ENCODE data around the gene SLC6A11.

SLC6A11 gene

DNA sequence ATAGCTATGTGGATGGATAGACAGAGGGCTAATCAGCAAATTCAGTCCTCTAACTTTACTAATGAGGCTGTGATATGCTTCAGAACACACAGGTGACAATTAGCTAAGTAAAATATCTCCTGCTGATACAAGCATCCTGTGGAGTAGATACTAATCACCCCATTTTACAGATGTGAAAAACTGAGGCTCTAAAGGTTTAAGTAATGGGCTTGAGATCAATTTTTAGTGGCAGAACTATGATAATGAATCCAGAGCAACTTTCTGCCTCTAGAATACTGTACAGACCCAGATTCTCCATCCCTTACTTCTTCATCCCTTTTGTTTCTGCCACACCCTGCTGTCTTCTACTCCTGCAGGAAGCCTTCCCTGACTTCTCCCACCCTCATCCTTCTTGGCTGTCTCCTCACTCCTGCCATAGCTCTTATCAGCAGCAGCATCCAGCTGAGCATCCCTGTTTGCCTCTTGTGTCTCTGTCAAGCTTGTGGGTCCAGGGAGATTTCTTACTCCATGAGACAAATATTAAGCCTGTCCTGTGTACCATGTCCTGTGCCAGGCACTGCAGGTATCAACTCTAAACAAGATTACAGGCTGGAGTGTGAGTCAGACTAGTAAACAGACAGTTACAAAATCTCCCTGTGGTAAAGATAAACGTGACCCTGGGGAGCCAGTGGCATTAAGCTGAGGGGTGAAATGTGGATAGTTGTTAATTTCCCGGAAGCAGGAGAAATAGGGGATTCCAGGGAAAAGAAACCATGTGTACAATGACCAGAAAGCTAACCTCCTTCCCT lies 39.2 kb downstream of the SLC6A11 start:
- no peaks in the 10 kb centered on the region for H3K27me3 ChIP-seq (ENCODE audit: insufficient read depth, low read length, poor library complexity)
- no peak overlapping the region for H3K9ac ChIP-seq (ENCODE audit: low read length)
- no peak overlapping the region for H3K4me2 ChIP-seq (ENCODE audit: low read length)
- no peak overlapping the region for H3K56ac ChIP-seq (ENCODE audit: low read length)
- H3K79me1 ChIP-seq (ENCODE audit: low read length): no peaks in the 10 kb centered on the region
- no peak overlapping the region for H4K5ac ChIP-seq (ENCODE audit: low read length)
- H3K18ac ChIP-seq (ENCODE audit: low read length): no peak overlapping the region
- no peak overlapping the region for H4K8ac ChIP-seq (ENCODE audit: low read depth, low read length)
- no peak overlapping the region for H2BK15ac ChIP-seq (replicated peaks; ENCODE audit: low read depth)
- no peak overlapping the region for H2AK5ac ChIP-seq (ENCODE audit: low read length)
- no peak overlapping the region for H3K27ac ChIP-seq (ENCODE audit: low read depth, low read length)
- no peak for DNase-seq
- H3K4me1 ChIP-seq (ENCODE audit: control insufficient read depth, low read depth, low read length): no peaks in the 10 kb centered on the region
- WGBS (ENCODE audit: extremely low coverage, insufficient coverage, low lambda C conversion rate): no CpG with 5 or more reads among the region's 2 CpGs
- no peak overlapping the region for H2BK5ac ChIP-seq (ENCODE audit: low read length)
- no peak overlapping the region for H3K23ac ChIP-seq (ENCODE audit: low read length)
- H3K36me3 ChIP-seq (ENCODE audit: control insufficient read depth, insufficient read depth, low read length): no peaks in the 10 kb centered on the region
- H3K4me3 ChIP-seq (ENCODE audit: low read length): no peak overlapping the region
- no peak overlapping the region for H3K4ac ChIP-seq (ENCODE audit: low read depth, low read length)
- H3K79me2 ChIP-seq (ENCODE audit: control insufficient read depth, insufficient read depth, low read length): no peaks in the 10 kb centered on the region
- no peak overlapping the region for H2BK120ac ChIP-seq (ENCODE audit: low read depth, low read length)

DNA sequence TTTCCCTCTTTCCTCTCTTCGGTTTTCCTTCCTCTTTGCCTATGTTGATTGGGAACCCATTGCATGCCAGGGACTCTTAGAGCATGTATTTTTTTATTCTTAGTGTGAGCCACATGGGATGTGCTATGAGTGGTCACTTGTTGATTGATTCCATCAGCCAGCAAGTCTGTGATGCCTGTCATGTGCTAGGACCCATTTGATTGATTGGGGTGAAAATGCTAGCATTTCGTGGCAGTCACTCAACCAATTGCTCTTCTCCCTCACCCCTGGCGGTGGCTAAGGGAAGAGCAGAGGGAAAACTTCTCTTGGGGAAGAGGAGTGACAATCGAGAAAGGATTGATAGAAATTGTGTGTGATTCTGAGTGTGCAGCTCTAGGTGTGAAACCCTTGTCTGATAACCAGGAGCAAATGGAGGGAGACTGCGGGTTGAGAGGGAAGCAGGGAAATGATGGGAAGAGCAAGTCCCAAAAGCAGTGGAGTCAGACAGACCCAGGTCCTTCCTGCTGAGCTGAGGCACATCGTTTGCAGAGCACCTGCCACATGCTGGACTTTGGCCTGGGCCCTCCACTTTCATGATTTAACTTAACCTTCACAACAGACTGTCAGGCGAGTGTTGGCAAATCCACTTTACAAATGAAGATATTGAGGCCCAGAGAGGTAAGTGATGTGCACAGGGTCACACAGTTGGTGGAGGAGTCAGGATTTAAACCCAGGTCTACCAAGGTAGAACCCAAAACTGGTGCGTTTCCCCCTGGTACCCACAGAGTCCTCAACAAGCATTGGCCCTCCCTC lies 40.0 kb downstream of the SLC6A11 start:
- no peaks in the 10 kb centered on the region for H3K79me2 ChIP-seq (ENCODE audit: control insufficient read depth, insufficient read depth, low read length)

GRCh38 chr3:10857235-10857634 lies 41.2 kb downstream of the SLC6A11 start:
- H3K4me3 ChIP-seq (ENCODE audit: low read length): no peak overlapping the region

More for the DNA sequence above, 40.0 kb downstream of the SLC6A11 start:
- Histone ChIP-seq H2BK15ac (replicated peaks; ENCODE audit: low read depth) (no peak overlapping the region), H3K4ac (ENCODE audit: low read depth, low read length) (no peak overlapping the region), H3K4me1 (ENCODE audit: control insufficient read depth, low read depth, low read length) (no peaks in the 10 kb centered on the region), H3K27me3 (ENCODE audit: insufficient read depth, low read length, poor library complexity) (no peaks in the 10 kb centered on the region), H3K56ac (ENCODE audit: low read length) (no peak overlapping the region), H3K4me2 (ENCODE audit: low read length) (no peak overlapping the region), H4K5ac (ENCODE audit: low read length) (no peak overlapping the region), H2AK5ac (ENCODE audit: low read length) (no peak overlapping the region), H3K4me3 (ENCODE audit: low read length) (no peak overlapping the region), H3K18ac (ENCODE audit: low read length) (no peak overlapping the region), H3K23ac (ENCODE audit: low read length) (no peak overlapping the region), H2BK5ac (ENCODE audit: low read length) (no peak overlapping the region), H3K36me3 (ENCODE audit: control insufficient read depth, insufficient read depth, low read length) (no peaks in the 10 kb centered on the region), H3K79me1 (ENCODE audit: low read length) (no peaks in the 10 kb centered on the region), H4K8ac (ENCODE audit: low read depth, low read length) (no peak overlapping the region), H3K9ac (ENCODE audit: low read length) (no peak overlapping the region), H2BK120ac (ENCODE audit: low read depth, low read length) (no peak overlapping the region), H3K27ac (ENCODE audit: low read depth, low read length) (no peak overlapping the region)
- peak; percentile 27 for DNase-seq
- WGBS (ENCODE audit: extremely low coverage, insufficient coverage, low lambda C conversion rate): no CpG with 5 or more reads among the region's 8 CpGs

DNA sequence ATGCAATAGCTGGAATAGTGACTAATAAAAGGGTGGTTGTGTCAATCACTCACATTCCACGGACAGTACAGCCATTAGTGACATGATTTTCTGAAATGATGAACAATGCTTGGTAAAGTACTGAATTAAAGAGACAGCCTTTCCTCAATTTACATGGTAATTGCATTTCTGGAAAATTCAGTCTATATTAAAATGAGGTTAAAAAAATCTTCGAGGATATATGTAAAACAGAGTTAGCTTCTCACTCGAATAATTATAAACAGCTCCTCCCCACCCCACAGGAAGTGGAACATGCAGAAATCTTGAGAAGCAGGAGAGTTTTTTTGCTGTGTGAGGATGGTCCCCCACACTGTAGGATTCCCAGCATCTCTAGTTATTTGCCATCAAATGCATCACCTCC lies 42.1 kb downstream of the SLC6A11 start:
- Histone ChIP-seq H3K4me3 (ENCODE audit: low read length) (no peak overlapping the region), H2BK5ac (ENCODE audit: low read length) (no peak overlapping the region), H3K79me2 (ENCODE audit: control insufficient read depth, insufficient read depth, low read length) (no peaks in the 10 kb centered on the region), H3K79me1 (ENCODE audit: low read length) (no peaks in the 10 kb centered on the region), H3K4me1 (ENCODE audit: control insufficient read depth, low read depth, low read length) (no peaks in the 10 kb centered on the region), H2BK15ac (replicated peaks; ENCODE audit: low read depth) (no peak overlapping the region), H3K27me3 (ENCODE audit: insufficient read depth, low read length, poor library complexity) (no peaks in the 10 kb centered on the region), H3K4ac (ENCODE audit: low read depth, low read length) (no peak overlapping the region), H2BK120ac (ENCODE audit: low read depth, low read length) (no peak overlapping the region), H4K5ac (ENCODE audit: low read length) (no peak overlapping the region), H3K36me3 (ENCODE audit: control insufficient read depth, insufficient read depth, low read length) (no peaks in the 10 kb centered on the region), H3K18ac (ENCODE audit: low read length) (no peak overlapping the region), H3K56ac (ENCODE audit: low read length) (no peak overlapping the region), H4K8ac (ENCODE audit: low read depth, low read length) (no peak overlapping the region), H3K23ac (ENCODE audit: low read length) (no peak overlapping the region), H3K27ac (ENCODE audit: low read depth, low read length) (no peak overlapping the region), H3K9ac (ENCODE audit: low read length) (no peak overlapping the region), H2AK5ac (ENCODE audit: low read length) (no peak overlapping the region), H3K4me2 (ENCODE audit: low read length) (no peak overlapping the region)
- DNase-seq: no peak
- WGBS (ENCODE audit: extremely low coverage, insufficient coverage, low lambda C conversion rate): no CpG with 5 or more reads among the region's 3 CpGs

More at GRCh38 chr3:10857235-10857634, 41.2 kb downstream of the SLC6A11 start:
- no peak overlapping the region for H3K23ac ChIP-seq (ENCODE audit: low read length)
- H3K27me3 ChIP-seq (ENCODE audit: insufficient read depth, low read length, poor library complexity): no peaks in the 10 kb centered on the region
- DNase-seq: no peak
- H3K18ac ChIP-seq (ENCODE audit: low read length): no peak overlapping the region
- H2BK5ac ChIP-seq (ENCODE audit: low read length): no peak overlapping the region
- no peak overlapping the region for H2BK120ac ChIP-seq (ENCODE audit: low read depth, low read length)
- H3K4ac ChIP-seq (ENCODE audit: low read depth, low read length): no peak overlapping the region
- no peak overlapping the region for H4K8ac ChIP-seq (ENCODE audit: low read depth, low read length)
- no peak overlapping the region for H3K56ac ChIP-seq (ENCODE audit: low read length)
- H2AK5ac ChIP-seq (ENCODE audit: low read length): no peak overlapping the region
- H3K4me1 ChIP-seq (ENCODE audit: control insufficient read depth, low read depth, low read length): no peaks in the 10 kb centered on the region
- H3K79me1 ChIP-seq (ENCODE audit: low read length): no peaks in the 10 kb centered on the region
- no peak overlapping the region for H2BK15ac ChIP-seq (replicated peaks; ENCODE audit: low read depth)
- no peak overlapping the region for H3K9ac ChIP-seq (ENCODE audit: low read length)
- H3K27ac ChIP-seq (ENCODE audit: low read depth, low read length): no peak overlapping the region
- H3K4me2 ChIP-seq (ENCODE audit: low read length): no peak overlapping the region
- no peaks in the 10 kb centered on the region for H3K79me2 ChIP-seq (ENCODE audit: control insufficient read depth, insufficient read depth, low read length)
- no peak overlapping the region for H4K5ac ChIP-seq (ENCODE audit: low read length)
- no peaks in the 10 kb centered on the region for H3K36me3 ChIP-seq (ENCODE audit: control insufficient read depth, insufficient read depth, low read length)
- WGBS (ENCODE audit: extremely low coverage, insufficient coverage, low lambda C conversion rate): no CpG with 5 or more reads among the region's 2 CpGs

DNA sequence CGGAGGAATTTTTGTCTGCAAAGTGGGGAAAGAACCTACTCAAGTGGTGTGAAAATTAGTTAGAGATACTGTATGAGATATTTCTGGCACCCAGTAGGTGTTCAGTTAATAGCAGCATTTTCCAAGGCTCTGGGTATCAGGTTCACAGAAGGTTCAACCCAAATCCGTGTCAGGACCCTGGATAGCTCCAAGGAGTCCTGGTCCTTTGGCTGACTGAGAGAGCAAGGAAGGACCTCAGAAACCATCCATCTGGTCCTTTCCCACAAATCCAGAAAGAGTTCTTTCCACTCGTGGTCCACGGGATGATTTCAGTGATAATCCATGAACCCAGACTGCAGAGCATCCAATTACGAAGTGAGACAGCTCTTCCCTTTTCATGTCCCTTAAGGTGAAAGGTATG lies 51.4 kb downstream of the SLC6A11 start:
- H3K27ac ChIP-seq (ENCODE audit: low read depth, low read length): no peak overlapping the region
- no peak overlapping the region for H3K4ac ChIP-seq (ENCODE audit: low read depth, low read length)
- H2BK15ac ChIP-seq (replicated peaks; ENCODE audit: low read depth): no peak overlapping the region
- no peak overlapping the region for H3K4me3 ChIP-seq (ENCODE audit: low read length)
- no peaks in the 10 kb centered on the region for H3K36me3 ChIP-seq (ENCODE audit: control insufficient read depth, insufficient read depth, low read length)
- H3K79me1 ChIP-seq (ENCODE audit: low read length): no peaks in the 10 kb centered on the region
- no peak overlapping the region for H2AK5ac ChIP-seq (ENCODE audit: low read length)
- H3K4me2 ChIP-seq (ENCODE audit: low read length): no peak overlapping the region
- WGBS (ENCODE audit: extremely low coverage, insufficient coverage, low lambda C conversion rate): no CpG with 5 or more reads among the region's 5 CpGs
- no peaks in the 10 kb centered on the region for H3K79me2 ChIP-seq (ENCODE audit: control insufficient read depth, insufficient read depth, low read length)
- H4K5ac ChIP-seq (ENCODE audit: low read length): no peak overlapping the region
- peak; percentile 57 for DNase-seq
- no peak overlapping the region for H2BK5ac ChIP-seq (ENCODE audit: low read length)
- no peak overlapping the region for H3K23ac ChIP-seq (ENCODE audit: low read length)
- no peaks in the 10 kb centered on the region for H3K27me3 ChIP-seq (ENCODE audit: insufficient read depth, low read length, poor library complexity)
- no peak overlapping the region for H4K8ac ChIP-seq (ENCODE audit: low read depth, low read length)
- H3K56ac ChIP-seq (ENCODE audit: low read length): no peak overlapping the region
- H3K4me1 ChIP-seq (ENCODE audit: control insufficient read depth, low read depth, low read length): no peaks in the 10 kb centered on the region
- no peak overlapping the region for H3K9ac ChIP-seq (ENCODE audit: low read length)
- H2BK120ac ChIP-seq (ENCODE audit: low read depth, low read length): no peak overlapping the region
- no peak overlapping the region for H3K18ac ChIP-seq (ENCODE audit: low read length)
